ENCODE data around the gene MED12. TPM values are rescaled to one million over a fixed set of nuclear protein-coding genes. Genes with fewer than 3 reads are reported as not detected.

Gene MED12
- total and polyA plus RNA-seq, 2 donors (not counting 1 experiment from before 2014, with no cell fraction given) = 6.4 to 33.2 TPM

DNA sequence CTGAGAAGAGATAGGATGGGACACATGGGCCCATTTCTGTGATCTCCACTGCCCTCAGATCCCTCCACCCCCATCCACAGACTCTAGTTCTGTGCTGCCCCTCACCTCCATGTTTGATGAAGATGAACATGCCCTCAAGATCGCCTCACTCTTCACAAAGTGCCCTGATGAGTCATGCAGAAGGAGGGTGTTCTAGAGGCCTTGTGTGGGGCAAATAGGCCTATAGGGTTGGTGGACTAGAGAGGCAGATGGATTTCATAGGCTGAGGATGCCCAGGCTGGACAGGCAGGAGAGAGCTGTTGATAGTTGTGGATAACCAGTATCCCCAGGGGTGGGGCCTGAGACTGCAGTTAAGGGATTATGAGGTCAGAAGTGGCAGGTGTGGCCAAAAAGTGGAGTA lies 12.0 kb upstream of the MED12 start, which contains the start of gene CXorf65:
CXorf65 (minus strand) TSS at position 314 of the 400 bp plus-strand sequence; CDS start at position 130, 184 bp downstream.
- H3K36me3 ChIP-seq (ENCODE audit: control insufficient read depth, insufficient read depth, low read length) = no peaks in the 10 kb centered on the region
- no peaks in the 10 kb centered on the region for H3K79me2 ChIP-seq (ENCODE audit: control insufficient read depth, insufficient read depth, low read length)
- H3K27me3 ChIP-seq (ENCODE audit: control insufficient read depth, insufficient read depth, low read length) = peaks cover 5% of the 10 kb centered on the region
- no peaks in the 10 kb centered on the region for H3K4me1 ChIP-seq (ENCODE audit: control insufficient read depth, extremely low read depth, insufficient read depth, low read length)
- no peaks in the 10 kb centered on the region for H3K9me3 ChIP-seq (ENCODE audit: control insufficient read depth, insufficient read depth, low read depth, low read length)
- TF ChIP-seq, protein P1, sequence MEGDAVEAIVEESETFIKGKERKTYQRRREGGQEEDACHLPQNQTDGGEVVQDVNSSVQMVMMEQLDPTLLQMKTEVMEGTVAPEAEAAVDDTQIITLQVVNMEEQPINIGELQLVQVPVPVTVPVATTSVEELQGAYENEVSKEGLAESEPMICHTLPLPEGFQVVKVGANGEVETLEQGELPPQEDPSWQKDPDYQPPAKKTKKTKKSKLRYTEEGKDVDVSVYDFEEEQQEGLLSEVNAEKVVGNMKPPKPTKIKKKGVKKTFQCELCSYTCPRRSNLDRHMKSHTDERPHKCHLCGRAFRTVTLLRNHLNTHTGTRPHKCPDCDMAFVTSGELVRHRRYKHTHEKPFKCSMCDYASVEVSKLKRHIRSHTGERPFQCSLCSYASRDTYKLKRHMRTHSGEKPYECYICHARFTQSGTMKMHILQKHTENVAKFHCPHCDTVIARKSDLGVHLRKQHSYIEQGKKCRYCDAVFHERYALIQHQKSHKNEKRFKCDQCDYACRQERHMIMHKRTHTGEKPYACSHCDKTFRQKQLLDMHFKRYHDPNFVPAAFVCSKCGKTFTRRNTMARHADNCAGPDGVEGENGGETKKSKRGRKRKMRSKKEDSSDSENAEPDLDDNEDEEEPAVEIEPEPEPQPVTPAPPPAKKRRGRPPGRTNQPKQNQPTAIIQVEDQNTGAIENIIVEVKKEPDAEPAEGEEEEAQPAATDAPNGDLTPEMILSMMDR (conservative IDR thresholded peaks at IDR 0.05 in 1 of 2, IDR thresholded peaks at IDR 0.05 in 1 of 2; ENCODE audit: low read depth in 1 of 2, low read length in 2 of 2) = no peak
- no peak for TF ChIP-seq EZH2 (IDR thresholded peaks at IDR 0.05; ENCODE audit: low read length, missing control alignments)
- H4K20me1 ChIP-seq (ENCODE audit: control insufficient read depth, extremely low read depth, insufficient read depth, low read length) = no peaks in the 10 kb centered on the region
- H3K4me2 ChIP-seq (ENCODE audit: extremely low read depth, insufficient read depth, low read length) = no peak within 1 kb of the TSS
- no peak within 1 kb of the TSS for H3K4me3 ChIP-seq (replicated peaks in 1 of 4; ENCODE audit: control extremely low read depth in 1 of 4, insufficient read depth in 1 of 4, low read depth in 3 of 4, low read length in 4 of 4)
- H3K9ac ChIP-seq (ENCODE audit: insufficient read depth, low read length) = no peak within 1 kb of the TSS
- DNase-seq (ENCODE audit: low read depth in 2 of 2) = no peak
- no peak within 1 kb of the TSS for H3K27ac ChIP-seq (ENCODE audit: insufficient read depth, low read length)
- H2AFZ ChIP-seq (ENCODE audit: low read length) = no peak within 1 kb of the TSS

DNA sequence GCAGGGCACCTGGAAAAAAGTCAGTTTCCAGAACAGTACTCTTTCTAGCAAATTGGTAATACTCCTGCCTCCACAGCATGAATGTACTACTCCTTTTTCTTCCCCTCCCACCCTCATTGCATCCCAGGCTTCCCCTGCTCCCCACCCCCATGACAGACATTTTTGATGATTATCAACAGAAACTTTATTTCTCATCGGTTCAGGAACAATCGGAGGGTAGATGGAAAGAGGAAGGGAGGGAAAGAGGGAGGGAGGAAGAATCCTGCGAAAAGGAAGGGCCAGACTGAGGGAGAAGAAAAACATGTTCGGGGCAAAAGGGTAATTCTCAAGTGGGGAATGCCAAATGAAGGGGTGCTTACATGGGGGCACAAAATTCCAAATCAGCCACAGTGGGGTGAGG lies 11.2 kb upstream of the MED12 start:
- TF ChIP-seq EZH2 (IDR thresholded peaks at IDR 0.05; ENCODE audit: low read length, missing control alignments) = no peak
- TF ChIP-seq, protein P1 (conservative IDR thresholded peaks at IDR 0.05 in 1 of 2, IDR thresholded peaks at IDR 0.05 in 1 of 2; ENCODE audit: low read depth in 1 of 2, low read length in 2 of 2) = no peak

GRCh38 chrX:71107762-71108360 lies 10.5 kb upstream of the MED12 start:
- H3K9me3 ChIP-seq (ENCODE audit: control insufficient read depth, insufficient read depth, low read depth, low read length) = no peaks in the 10 kb centered on the region
- H3K4me1 ChIP-seq (ENCODE audit: control insufficient read depth, extremely low read depth, insufficient read depth, low read length) = no peaks in the 10 kb centered on the region
- no peaks in the 10 kb centered on the region for H4K20me1 ChIP-seq (ENCODE audit: control insufficient read depth, extremely low read depth, insufficient read depth, low read length)
- H3K36me3 ChIP-seq (ENCODE audit: control insufficient read depth, insufficient read depth, low read length) = no peaks in the 10 kb centered on the region
- no peak overlapping the region for H3K4me3 ChIP-seq (replicated peaks in 1 of 4; ENCODE audit: control extremely low read depth in 1 of 4, insufficient read depth in 1 of 4, low read depth in 3 of 4, low read length in 4 of 4)
- no peak overlapping the region for H3K27ac ChIP-seq (ENCODE audit: insufficient read depth, low read length)
- H3K27me3 ChIP-seq (ENCODE audit: control insufficient read depth, insufficient read depth, low read length) = peaks cover 5% of the 10 kb centered on the region
- no peak for DNase-seq (ENCODE audit: low read depth in 2 of 2)
- no peak overlapping the region for H2AFZ ChIP-seq (ENCODE audit: low read length)
- no peak overlapping the region for H3K4me2 ChIP-seq (ENCODE audit: extremely low read depth, insufficient read depth, low read length)
- TF ChIP-seq EZH2 (IDR thresholded peaks at IDR 0.05; ENCODE audit: low read length, missing control alignments) = no peak
- TF ChIP-seq, protein P1 (conservative IDR thresholded peaks at IDR 0.05 in 1 of 2, IDR thresholded peaks at IDR 0.05 in 1 of 2; ENCODE audit: low read depth in 1 of 2, low read length in 2 of 2) = no peak
- H3K79me2 ChIP-seq (ENCODE audit: control insufficient read depth, insufficient read depth, low read length) = no peaks in the 10 kb centered on the region
- no peak overlapping the region for H3K9ac ChIP-seq (ENCODE audit: insufficient read depth, low read length)

More for the DNA sequence above, 11.2 kb upstream of the MED12 start:
- Histone ChIP-seq H3K4me1 (ENCODE audit: control insufficient read depth, extremely low read depth, insufficient read depth, low read length) (no peaks in the 10 kb centered on the region), H2AFZ (ENCODE audit: low read length) (no peak overlapping the region), H4K20me1 (ENCODE audit: control insufficient read depth, extremely low read depth, insufficient read depth, low read length) (no peaks in the 10 kb centered on the region), H3K4me2 (ENCODE audit: extremely low read depth, insufficient read depth, low read length) (no peak overlapping the region), H3K36me3 (ENCODE audit: control insufficient read depth, insufficient read depth, low read length) (no peaks in the 10 kb centered on the region), H3K27ac (ENCODE audit: insufficient read depth, low read length) (no peak overlapping the region), H3K9ac (ENCODE audit: insufficient read depth, low read length) (no peak overlapping the region), H3K9me3 (ENCODE audit: control insufficient read depth, insufficient read depth, low read depth, low read length) (no peaks in the 10 kb centered on the region), H3K79me2 (ENCODE audit: control insufficient read depth, insufficient read depth, low read length) (no peaks in the 10 kb centered on the region), H3K4me3 (replicated peaks in 1 of 4; ENCODE audit: control extremely low read depth in 1 of 4, insufficient read depth in 1 of 4, low read depth in 3 of 4, low read length in 4 of 4) (no peak overlapping the region), H3K27me3 (ENCODE audit: control insufficient read depth, insufficient read depth, low read length) (peaks cover 5% of the 10 kb centered on the region)
- no peak for DNase-seq (ENCODE audit: low read depth in 2 of 2)

Data from fibroblast of lung (primary cell).